Choroid plexus epithelial cell (primary cell): ENCODE measurements around the gene MGLL.

ENCODE experiments used
- DNase-seq: peaks from one replicate; pipeline ENCODE4 v3.0.0-alpha.2; 2010; ENCODE audit warnings: low read depth
- H3K4me3 ChIP-seq: 2 replicates; pipeline ENCODE4 v1.5.1; 2011; ENCODE audit warnings: low read depth, mild to moderate bottlenecking, control low read depth, low read length, moderate library complexity
- TF ChIP-seq, protein P1 (sequence below): conservative IDR thresholded peaks from 2 replicates; pipeline ENCODE4 v1.5.1; 2011; ENCODE audit warnings: low read depth, mild to moderate bottlenecking, control low read depth, inconsistent platforms, low read length, moderate library complexity

MGLL gene

DNA sequence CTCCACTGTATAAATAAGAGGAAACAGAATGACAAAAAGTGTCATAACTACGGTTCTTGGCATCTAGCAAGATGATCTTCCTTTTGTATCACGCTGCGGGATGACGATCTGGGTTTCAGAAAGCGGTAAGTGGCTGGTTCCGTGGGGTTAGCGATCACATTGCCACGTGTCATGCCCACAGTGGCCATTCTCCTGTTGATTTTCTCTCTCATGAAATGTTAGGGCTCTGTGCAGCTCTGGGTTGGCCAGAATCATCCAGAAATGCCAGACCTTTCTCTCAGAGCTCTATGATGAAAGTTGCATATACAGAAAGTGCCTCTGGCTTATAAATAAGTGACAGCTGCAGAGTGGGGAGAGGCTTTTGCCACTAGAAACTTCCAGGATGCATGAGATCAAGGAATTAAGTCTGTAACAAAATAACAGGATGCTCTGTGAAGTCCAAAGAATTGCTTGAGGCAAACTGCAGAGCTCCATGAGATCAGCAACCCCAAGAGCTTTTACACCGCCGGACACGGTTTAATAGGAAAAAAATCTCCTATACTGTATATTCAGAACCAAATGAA is 78.0 kb downstream of the MGLL start:
- TF ChIP-seq, protein P1, sequence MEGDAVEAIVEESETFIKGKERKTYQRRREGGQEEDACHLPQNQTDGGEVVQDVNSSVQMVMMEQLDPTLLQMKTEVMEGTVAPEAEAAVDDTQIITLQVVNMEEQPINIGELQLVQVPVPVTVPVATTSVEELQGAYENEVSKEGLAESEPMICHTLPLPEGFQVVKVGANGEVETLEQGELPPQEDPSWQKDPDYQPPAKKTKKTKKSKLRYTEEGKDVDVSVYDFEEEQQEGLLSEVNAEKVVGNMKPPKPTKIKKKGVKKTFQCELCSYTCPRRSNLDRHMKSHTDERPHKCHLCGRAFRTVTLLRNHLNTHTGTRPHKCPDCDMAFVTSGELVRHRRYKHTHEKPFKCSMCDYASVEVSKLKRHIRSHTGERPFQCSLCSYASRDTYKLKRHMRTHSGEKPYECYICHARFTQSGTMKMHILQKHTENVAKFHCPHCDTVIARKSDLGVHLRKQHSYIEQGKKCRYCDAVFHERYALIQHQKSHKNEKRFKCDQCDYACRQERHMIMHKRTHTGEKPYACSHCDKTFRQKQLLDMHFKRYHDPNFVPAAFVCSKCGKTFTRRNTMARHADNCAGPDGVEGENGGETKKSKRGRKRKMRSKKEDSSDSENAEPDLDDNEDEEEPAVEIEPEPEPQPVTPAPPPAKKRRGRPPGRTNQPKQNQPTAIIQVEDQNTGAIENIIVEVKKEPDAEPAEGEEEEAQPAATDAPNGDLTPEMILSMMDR: no peak
- no peak for DNase-seq

DNA sequence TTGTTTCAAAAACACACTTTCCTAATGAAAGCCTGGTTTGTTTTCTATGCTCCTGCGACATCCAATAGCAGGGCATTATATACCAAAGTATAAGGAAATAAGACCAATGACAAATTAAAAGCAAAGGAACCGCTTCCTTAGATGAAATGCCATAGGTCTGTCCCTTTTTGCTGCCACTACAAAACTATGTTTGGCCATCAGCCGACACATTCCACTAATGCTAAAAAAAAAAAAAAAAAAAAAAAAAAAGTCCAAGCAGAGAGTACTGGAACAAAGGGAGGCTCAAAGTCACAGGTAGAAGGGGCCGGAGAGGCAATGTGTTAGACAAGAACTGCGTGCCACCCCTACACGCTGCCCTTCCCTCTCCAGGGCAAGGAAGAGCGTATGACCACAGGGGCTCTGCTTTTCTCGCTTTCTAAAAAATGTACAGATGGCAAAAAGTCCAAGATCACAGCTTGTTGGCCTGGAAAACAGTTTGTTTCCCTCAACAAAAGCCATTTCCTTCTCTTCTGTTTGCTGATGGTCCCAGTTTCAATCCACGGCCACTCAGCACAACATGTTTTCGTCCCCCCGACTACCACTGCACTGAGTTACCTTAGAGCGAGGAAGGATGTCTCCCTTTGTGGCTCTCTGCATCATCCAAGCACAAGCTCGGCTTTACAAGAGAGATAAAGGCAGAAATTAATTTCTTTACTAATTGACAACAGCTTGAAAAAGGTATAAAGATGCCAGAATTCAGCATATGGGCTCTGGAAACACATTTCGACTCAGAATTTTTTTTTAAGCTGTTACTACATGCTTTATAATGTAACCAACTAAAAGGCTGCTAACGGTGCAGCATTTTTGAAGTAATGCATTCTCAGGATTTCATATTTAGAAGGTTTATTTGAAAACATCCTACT is 78.7 kb downstream of the MGLL start:
- DNase-seq: no peak

More for the DNA sequence above, 78.0 kb downstream of the MGLL start:
- no peak overlapping the region for H3K4me3 ChIP-seq

DNA sequence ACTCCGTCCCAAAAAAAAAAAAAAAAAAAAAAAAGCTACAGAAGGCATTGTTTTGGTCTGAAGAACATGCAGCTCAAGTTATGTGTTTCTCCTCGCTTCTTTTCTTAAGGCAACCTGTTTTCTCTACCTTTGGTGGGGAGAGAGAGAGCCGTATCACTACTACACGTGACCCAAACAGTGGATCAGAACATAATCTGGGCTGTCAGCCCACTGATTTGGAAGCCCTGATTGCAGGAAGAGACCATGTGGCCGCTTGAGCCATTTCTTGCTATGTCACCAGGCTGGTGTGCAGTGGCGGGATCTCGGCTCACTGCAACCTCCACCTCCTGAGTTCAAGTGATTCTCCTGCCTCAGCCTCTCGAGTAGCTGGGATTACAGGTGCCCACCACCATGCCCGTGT is 79.7 kb downstream of the MGLL start:
- no peak overlapping the region for H3K4me3 ChIP-seq
- no peak for DNase-seq
- TF ChIP-seq, protein P1: no peak

More for the DNA sequence above, 78.7 kb downstream of the MGLL start:
- no peak overlapping the region for H3K4me3 ChIP-seq
- TF ChIP-seq, protein P1: no peak

DNA sequence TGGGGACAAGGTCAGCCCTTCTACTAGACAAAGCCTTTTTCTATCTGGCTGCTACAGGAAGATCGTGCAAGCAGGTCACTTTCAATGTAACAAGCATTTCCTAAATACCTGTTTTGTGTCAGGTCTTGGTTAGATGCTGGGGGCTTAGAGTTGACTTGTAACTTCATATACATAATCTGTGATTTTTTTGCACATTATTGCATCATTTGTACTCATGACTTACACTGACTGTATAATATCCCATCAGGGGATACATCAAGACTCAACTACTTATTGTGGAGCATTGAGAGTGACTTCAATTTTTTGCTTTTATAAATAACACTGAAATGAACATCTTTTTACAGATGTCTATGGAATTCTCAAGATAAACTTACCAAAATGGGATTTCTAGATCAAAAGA is 80.6 kb downstream of the MGLL start:
- H3K4me3 ChIP-seq: no peak overlapping the region
- TF ChIP-seq, protein P1: no peak
- no peak for DNase-seq

DNA sequence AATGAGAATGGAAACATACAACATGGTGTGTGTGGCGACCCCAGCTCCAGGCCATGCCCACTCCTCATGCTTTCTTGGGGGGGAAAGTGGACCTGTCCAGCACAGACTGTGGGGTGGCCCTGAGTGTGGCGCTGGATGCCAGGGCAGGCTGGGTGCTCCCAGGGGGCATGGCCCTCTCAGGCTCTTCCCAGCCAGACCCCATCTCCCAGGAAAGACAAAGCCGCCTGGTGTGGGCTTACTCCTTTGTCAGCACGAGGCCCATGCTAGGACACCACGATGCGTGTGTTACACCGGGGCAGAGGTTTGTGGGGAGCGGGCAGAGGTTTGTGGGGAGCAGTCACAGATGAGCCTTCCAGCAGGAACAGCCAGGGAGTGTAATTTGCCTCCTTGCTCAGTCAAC is 81.1 kb downstream of the MGLL start:
- DNase-seq: no peak
- no peak overlapping the region for H3K4me3 ChIP-seq
- TF ChIP-seq, protein P1: no peak

DNA sequence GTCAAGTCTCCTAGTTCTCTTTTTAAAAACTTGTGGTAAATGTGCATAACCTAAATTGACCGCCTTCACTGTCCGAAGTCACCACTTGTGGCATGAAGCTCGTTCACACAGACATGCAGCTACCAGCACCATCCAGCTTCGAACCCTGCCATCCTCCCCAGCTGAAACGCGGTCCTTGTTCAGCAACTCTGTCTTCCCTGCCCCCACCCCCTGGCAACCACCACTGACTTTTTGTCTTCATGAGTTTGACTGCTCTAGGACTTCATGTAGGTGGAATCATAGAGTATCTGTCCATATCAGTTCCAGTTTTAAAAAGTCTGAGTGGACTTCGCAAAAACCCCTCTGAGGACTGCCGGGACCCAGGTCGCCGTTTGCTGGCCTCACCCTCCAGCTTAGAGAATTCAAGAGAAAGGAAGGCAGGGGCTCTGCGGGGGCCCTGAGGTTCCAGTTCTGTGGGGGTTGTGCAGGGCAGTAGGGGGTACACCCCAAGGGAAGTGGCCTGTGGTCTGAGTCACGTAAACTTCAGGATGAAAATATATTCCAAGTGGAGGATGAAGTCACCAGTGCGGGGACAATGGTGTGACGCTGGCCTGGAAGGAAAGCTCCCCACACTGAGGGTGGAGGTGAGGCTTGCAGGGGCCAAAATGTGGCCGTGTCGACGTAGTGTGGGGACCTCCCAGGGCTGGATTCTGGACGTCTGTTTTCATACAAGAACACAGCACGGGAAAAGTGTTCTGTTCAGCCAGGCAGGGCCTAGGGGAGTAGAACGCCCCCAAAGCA is 82.0 kb downstream of the MGLL start:
- DNase-seq: no peak
- TF ChIP-seq, protein P1: no peak

More for the DNA sequence above, 82.0 kb downstream of the MGLL start:
- H3K4me3 ChIP-seq: no peak overlapping the region
